Smooth muscle cell (in vitro differentiated cells): Measurements from ENCODE around the gene CDS2. TPM values are rescaled to one million over a fixed set of nuclear protein-coding genes. Genes with fewer than 3 reads are reported as not detected.

Experiments used
- DNase-seq: peaks from one replicate; lab custom pipeline; 2025; ENCODE audit not compliant: unreplicated experiment; lab: John Stamatoyannopoulos, UW
- H2AFZ ChIP-seq: fragments of 200-600 bp; sonication (generic); 2 replicates; pipeline ENCODE4 v1.6.0; 2016; ENCODE audit warnings: antibody characterized with exemption, low read depth, mild to moderate bottlenecking
- H3F3A ChIP-seq: fragments of 200-600 bp; sonication (generic); 2 replicates; pipeline ENCODE4 v1.6.0; 2017; ENCODE audit warnings: antibody characterized with exemption, low read depth
- H3K27ac ChIP-seq: fragments of 200-600 bp; sonication (generic); 2 replicates; pipeline ENCODE4 v1.5.1; 2016; ENCODE audit warnings: low read depth, mild to moderate bottlenecking
- H3K27me3 ChIP-seq: fragments of 200-600 bp; sonication (generic); 2 replicates; pipeline ENCODE4 v1.6.1; 2016; ENCODE audit warnings: low read depth, mild to moderate bottlenecking
- H3K36me3 ChIP-seq: fragments of 200-600 bp; sonication (generic); 2 replicates; pipeline ENCODE4 v1.5.1; 2016; ENCODE audit warnings: low read depth
- H3K4me1 ChIP-seq: fragments of 200-600 bp; sonication (generic); 2 replicates; pipeline ENCODE4 v1.5.1; 2016; ENCODE audit warnings: low read depth
- H3K4me2 ChIP-seq: fragments of 200-600 bp; sonication (generic); 2 replicates; pipeline ENCODE4 v1.6.0; 2016; ENCODE audit warnings: mild to moderate bottlenecking
- H3K4me3 ChIP-seq: fragments of 200-600 bp; sonication (generic); 2 replicates; pipeline ENCODE4 v1.5.1; 2016; ENCODE audit warnings: mild to moderate bottlenecking
- H3K79me2 ChIP-seq: fragments of 200-600 bp; sonication (generic); 2 replicates; pipeline ENCODE4 v1.6.0; 2016; ENCODE audit warnings: low read depth, mild to moderate bottlenecking
- H3K9ac ChIP-seq: fragments of 200-600 bp; sonication (generic); 2 replicates; pipeline ENCODE4 v1.6.0; 2016; ENCODE audit warnings: low read depth
- H3K9me3 ChIP-seq: fragments of 200-600 bp; sonication (generic); replicated peaks from 2 replicates; pipeline ENCODE4 v1.5.1; 2016; ENCODE audit warnings: low read depth
- H4K20me1 ChIP-seq: fragments of 200-600 bp; sonication (generic); 2 replicates; pipeline ENCODE4 v1.6.0; 2016; ENCODE audit warnings: low read depth
- WGBS: methylation state at CpG from one replicate; pipeline ENCODE4 v1.1.7; 2016; ENCODE audit warnings: low lambda C conversion rate; 5-methylcytosine and 5-hydroxymethylcytosine counted together
- polyA plus RNA-seq: library from polyadenylated mRNA; unstranded; fragments of >200 nt; fragmentation: Nextera tagmentation; extraction: Ambion mirVana; gene quantifications from 2 replicates; pipeline ENCODE4 v1.2.1, GENCODE V29; 2016
- total RNA-seq: library from RNA; depleted of rRNA; stranded (reverse); fragments of >200 nt; gene quantifications from 2 replicates; pipeline ENCODE4 v1.2.3, GENCODE V29; 2014
- TF ChIP-seq, protein P1 (sequence below): fragments of 200-600 bp; sonication (generic); IDR thresholded peaks from 2 replicates; pipeline ENCODE4 v1.5.1; 2017; ENCODE audit warnings: borderline replicate concordance, mild to moderate bottlenecking, antibody characterized with exemption; ENCODE audit not compliant: insufficient read depth, poor library complexity, severe bottlenecking

CDS2 gene
- total and polyA plus RNA-seq, 2 experiments from 2014 or later = 24.9 to 25.9 TPM

DNA sequence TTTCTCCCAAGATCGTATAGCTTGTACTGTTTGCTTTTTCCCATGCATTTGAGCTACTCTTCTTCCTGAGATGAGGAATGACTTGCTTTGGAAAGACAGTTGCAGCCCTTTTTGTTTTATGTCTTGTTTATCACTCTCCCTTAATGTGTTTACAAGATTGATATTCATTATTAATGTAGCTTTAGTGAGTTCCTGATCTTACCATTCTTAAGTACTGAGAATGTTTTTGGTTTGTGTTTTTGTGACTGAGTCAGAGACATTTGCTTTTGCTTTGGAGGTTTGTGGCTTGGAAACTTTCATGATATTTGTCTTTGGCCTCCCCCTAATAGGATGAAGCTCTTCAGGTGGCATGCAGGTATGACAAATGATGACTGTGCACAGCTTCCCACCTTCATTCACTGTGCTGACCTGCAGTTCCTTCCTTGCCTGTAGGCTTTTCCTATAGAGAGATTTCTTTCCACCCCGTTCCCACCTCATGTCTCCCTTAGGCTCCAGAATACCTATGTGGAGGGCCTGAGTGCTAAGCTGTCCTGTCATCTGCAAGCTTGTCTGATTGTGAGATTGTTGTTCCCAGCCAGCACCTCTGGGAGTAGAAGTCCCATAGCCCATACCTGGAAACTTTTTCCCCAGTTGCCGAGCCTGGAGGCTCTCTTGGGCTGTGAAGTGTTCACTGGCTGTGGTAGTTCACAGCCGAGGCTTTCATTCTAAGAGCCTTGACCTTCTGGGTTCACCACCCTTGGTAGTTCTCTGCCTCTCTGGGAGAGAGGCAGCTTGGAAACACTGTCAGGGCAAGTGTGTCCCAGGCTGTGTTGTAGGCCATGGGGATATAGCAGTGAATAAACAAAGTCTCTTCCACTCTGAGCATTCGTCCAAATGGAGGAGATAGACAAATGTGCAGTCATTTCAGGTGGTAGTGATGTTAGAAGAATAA lies 27.1 kb downstream of the CDS2 start:
- H3K4me3 ChIP-seq = no peak overlapping the region
- no peaks in the 10 kb centered on the region for H3K27me3 ChIP-seq
- H4K20me1 ChIP-seq = peaks cover 88% of the 10 kb centered on the region
- no peak overlapping the region for H2AFZ ChIP-seq
- H3K4me1 ChIP-seq = peaks cover 13% of the 10 kb centered on the region
- no peak overlapping the region for H3K9ac ChIP-seq
- H3K79me2 ChIP-seq = peaks cover 62% of the 10 kb centered on the region
- H3K27ac ChIP-seq = peak overlapping the region; percentile 38
- H3K36me3 ChIP-seq = no peaks in the 10 kb centered on the region
- H3K4me2 ChIP-seq = peak overlapping the region; percentile 26
- no peaks in the 10 kb centered on the region for H3F3A ChIP-seq
- no peaks in the 10 kb centered on the region for H3K9me3 ChIP-seq
- 89% methylated on average over 5 of the region's 5 CpGs for WGBS
- TF ChIP-seq, protein P1, sequence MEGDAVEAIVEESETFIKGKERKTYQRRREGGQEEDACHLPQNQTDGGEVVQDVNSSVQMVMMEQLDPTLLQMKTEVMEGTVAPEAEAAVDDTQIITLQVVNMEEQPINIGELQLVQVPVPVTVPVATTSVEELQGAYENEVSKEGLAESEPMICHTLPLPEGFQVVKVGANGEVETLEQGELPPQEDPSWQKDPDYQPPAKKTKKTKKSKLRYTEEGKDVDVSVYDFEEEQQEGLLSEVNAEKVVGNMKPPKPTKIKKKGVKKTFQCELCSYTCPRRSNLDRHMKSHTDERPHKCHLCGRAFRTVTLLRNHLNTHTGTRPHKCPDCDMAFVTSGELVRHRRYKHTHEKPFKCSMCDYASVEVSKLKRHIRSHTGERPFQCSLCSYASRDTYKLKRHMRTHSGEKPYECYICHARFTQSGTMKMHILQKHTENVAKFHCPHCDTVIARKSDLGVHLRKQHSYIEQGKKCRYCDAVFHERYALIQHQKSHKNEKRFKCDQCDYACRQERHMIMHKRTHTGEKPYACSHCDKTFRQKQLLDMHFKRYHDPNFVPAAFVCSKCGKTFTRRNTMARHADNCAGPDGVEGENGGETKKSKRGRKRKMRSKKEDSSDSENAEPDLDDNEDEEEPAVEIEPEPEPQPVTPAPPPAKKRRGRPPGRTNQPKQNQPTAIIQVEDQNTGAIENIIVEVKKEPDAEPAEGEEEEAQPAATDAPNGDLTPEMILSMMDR = no peak
- DNase-seq = no peak

DNA sequence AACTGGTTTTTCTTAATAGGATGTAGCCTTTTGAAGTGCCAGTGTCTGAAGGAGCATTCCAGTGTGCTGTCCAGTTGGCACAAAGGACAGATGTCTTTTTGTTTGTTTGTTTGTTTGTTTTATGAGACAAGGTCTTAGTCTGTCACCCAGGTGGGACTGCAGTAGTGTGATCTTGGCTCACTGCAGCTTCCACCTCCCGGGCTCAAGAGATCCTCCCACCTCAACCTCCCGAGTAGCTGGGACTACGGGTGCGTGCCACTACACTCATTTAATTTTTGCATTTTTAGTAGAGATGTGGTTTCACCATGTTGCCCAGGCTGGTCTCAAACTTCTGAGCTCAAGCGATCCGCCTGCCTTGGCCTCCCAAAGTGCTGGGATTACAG lies 27.7 kb downstream of the CDS2 start:
- peaks cover 85% of the 10 kb centered on the region for H4K20me1 ChIP-seq
- peak overlapping the region; percentile 38 for H3K27ac ChIP-seq
- peaks cover 13% of the 10 kb centered on the region for H3K4me1 ChIP-seq
- H3K27me3 ChIP-seq = no peaks in the 10 kb centered on the region
- DNase-seq = no peak
- H3K9ac ChIP-seq = no peak overlapping the region
- 98% methylated on average over 6 of the region's 6 CpGs for WGBS
- peaks cover 56% of the 10 kb centered on the region for H3K79me2 ChIP-seq
- H2AFZ ChIP-seq = no peak overlapping the region
- H3F3A ChIP-seq = no peaks in the 10 kb centered on the region
- no peaks in the 10 kb centered on the region for H3K9me3 ChIP-seq
- no peaks in the 10 kb centered on the region for H3K36me3 ChIP-seq
- no peak overlapping the region for H3K4me2 ChIP-seq
- TF ChIP-seq, protein P1 = no peak
- H3K4me3 ChIP-seq = no peak overlapping the region

GRCh38 chr20:5155404-5155803 lies 28.6 kb downstream of the CDS2 start:
- H3K4me3 ChIP-seq = no peak overlapping the region
- H3F3A ChIP-seq = no peaks in the 10 kb centered on the region
- H4K20me1 ChIP-seq = peaks cover 89% of the 10 kb centered on the region
- peak overlapping the region; percentile 36 for H3K27ac ChIP-seq
- peak overlapping the region; percentile 62 for H3K4me2 ChIP-seq
- H3K4me1 ChIP-seq = peaks cover 13% of the 10 kb centered on the region
- no peaks in the 10 kb centered on the region for H3K27me3 ChIP-seq
- no peak overlapping the region for H3K9ac ChIP-seq
- no peaks in the 10 kb centered on the region for H3K36me3 ChIP-seq
- H2AFZ ChIP-seq = no peak overlapping the region
- no peaks in the 10 kb centered on the region for H3K9me3 ChIP-seq
- H3K79me2 ChIP-seq = peaks cover 54% of the 10 kb centered on the region
- DNase-seq = no peak
- 34% methylated on average over 2 of the region's 2 CpGs for WGBS
- TF ChIP-seq, protein P1 = no peak
